Measurements from ENCODE around the gene NEURL1.
"Not testable (repeated sequence)": the region's sequence is repeated elsewhere in the genome, so short reads cannot be mapped to it uniquely, and the experiment has no call there.

Gene NEURL1

GRCh38 chr10:103498936-103499638, 5.6 kb downstream of the NEURL1 start:
- peaks cover 0 to 60% of the 10 kb centered on the region in 2 donors for H3K27me3 ChIP-seq

GRCh38 chr10:103499881-103500280, 6.4 kb downstream of the NEURL1 start:
- H3K36me3 ChIP-seq, result no peaks in the 10 kb centered on the region
- DNase-seq, result peak in 1 of 2 donors; percentile 32
- no peaks in the 10 kb centered on the region for H3K4me1 ChIP-seq
- H3K27me3 ChIP-seq, result peaks cover 0 to 52% of the 10 kb centered on the region in 2 donors
- intact Hi-C loops (cut with DNase I; ENCODE audit: low total_unique reads), result no loop called here
- TF ChIP-seq CTCF (IDR thresholded peaks at IDR 0.05), result no peak
- no peak overlapping the region for H3K27ac ChIP-seq
- no peaks in the 10 kb centered on the region for H3K9me3 ChIP-seq
- no peak overlapping the region for H3K4me3 ChIP-seq

More at GRCh38 chr10:103498936-103499638, 5.6 kb downstream of the NEURL1 start:
- no peak for DNase-seq
- TF ChIP-seq CTCF (IDR thresholded peaks at IDR 0.05), result no peak
- intact Hi-C loops (cut with DNase I; ENCODE audit: low total_unique reads), result no loop called here
- Histone ChIP-seq H3K27ac (no peak overlapping the region), H3K36me3 (no peaks in the 10 kb centered on the region), H3K9me3 (no peaks in the 10 kb centered on the region), H3K4me1 (peaks cover 0 to 6% (median 5%) of the 10 kb centered on the region in 4 donors), H3K4me3 (no peak overlapping the region)

GRCh38 chr10:103500481-103500880, 7.0 kb downstream of the NEURL1 start:
- Histone ChIP-seq H3K9me3 (no peaks in the 10 kb centered on the region), H3K4me3 (no peak overlapping the region), H3K36me3 (no peaks in the 10 kb centered on the region), H3K27me3 (peaks cover 0 to 47% of the 10 kb centered on the region in 2 donors), H3K27ac (no peak overlapping the region), H3K4me1 (no peaks in the 10 kb centered on the region)
- intact Hi-C loops (cut with DNase I; ENCODE audit: low total_unique reads), result no loop called here
- DNase-seq, result peak in 1 of 2 donors; percentile 39
- TF ChIP-seq CTCF (IDR thresholded peaks at IDR 0.05), result no peak

GRCh38 chr10:103501186-103501585, 7.7 kb downstream of the NEURL1 start:
- TF ChIP-seq CTCF (IDR thresholded peaks at IDR 0.05), result no peak
- Histone ChIP-seq H3K27me3 (peaks cover 0 to 52% of the 10 kb centered on the region in 2 donors), H3K36me3 (no peaks in the 10 kb centered on the region)

GRCh38 chr10:103502849-103503660, 9.6 kb downstream of the NEURL1 start:
- no peak for TF ChIP-seq CTCF (IDR thresholded peaks at IDR 0.05)
- intact Hi-C loops (cut with DNase I; ENCODE audit: low total_unique reads), result no loop called here
- no peaks in the 10 kb centered on the region for H3K9me3 ChIP-seq
- no peak overlapping the region for H3K4me3 ChIP-seq
- no peaks in the 10 kb centered on the region for H3K4me1 ChIP-seq
- DNase-seq, result no peak
- H3K27me3 ChIP-seq, result peaks cover 0 to 60% of the 10 kb centered on the region in 2 donors
- H3K36me3 ChIP-seq, result no peaks in the 10 kb centered on the region
- H3K27ac ChIP-seq, result no peak overlapping the region

More at GRCh38 chr10:103501186-103501585, 7.7 kb downstream of the NEURL1 start:
- no peak overlapping the region for H3K27ac ChIP-seq
- no peaks in the 10 kb centered on the region for H3K9me3 ChIP-seq
- intact Hi-C loops (cut with DNase I; ENCODE audit: low total_unique reads), result no loop called here
- no peak overlapping the region for H3K4me3 ChIP-seq
- no peak for DNase-seq
- H3K4me1 ChIP-seq, result no peaks in the 10 kb centered on the region

GRCh38 chr10:103503777-103504176, 10.3 kb downstream of the NEURL1 start:
- H3K36me3 ChIP-seq; intact Hi-C loops (cut with DNase I; ENCODE audit: low total_unique reads); H3K4me1 ChIP-seq; H3K9me3 ChIP-seq; H3K27ac ChIP-seq; H3K4me3 ChIP-seq; DNase-seq: not testable (repeated sequence)
- H3K27me3 ChIP-seq, result peaks cover 0 to 61% of the 10 kb centered on the region in 2 donors

Data from tibial artery (tissue), 4 donors.